ENCODE measurements around the gene ADGRA1.

ADGRA1 gene

DNA sequence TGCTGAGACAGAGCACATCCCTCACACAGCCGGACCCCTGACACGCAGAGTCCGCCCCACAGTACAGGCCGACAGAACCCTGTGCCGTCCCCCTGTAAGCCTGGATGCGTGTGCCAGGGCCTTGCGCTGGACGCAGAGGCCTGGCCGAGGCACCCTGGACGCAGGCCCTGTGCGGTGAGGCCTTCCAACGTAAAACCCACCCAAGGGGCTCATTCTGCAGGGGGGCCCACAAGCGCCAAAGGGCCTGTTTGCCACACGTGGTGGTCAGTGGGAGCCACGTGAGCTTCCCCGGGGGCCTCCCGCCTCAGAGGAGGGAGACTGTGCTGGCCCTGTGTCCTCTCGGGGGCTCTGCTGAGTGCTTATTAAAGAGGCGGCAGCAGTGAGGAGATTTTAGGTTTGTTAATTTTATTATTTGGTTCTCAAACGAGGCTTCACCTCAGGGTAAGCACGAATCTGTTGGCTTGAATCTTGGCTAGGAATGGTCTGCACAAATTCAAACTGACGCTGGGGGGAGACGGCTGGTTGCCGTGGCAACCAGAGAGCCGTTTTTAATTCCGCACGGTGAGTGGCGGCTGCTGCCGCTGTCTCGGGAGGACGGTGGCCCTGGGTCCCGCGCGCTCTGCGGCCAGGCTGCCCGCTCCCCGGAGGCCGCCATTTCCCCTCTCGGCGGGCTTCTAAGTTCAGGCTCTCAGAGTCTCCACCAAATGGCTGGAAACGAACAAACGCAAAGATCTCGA, 4.9 kb upstream of the ADGRA1 start (continued):
- TF ChIP-seq ZNF670 (tag by site-specific recombination; IDR thresholded peaks at IDR 0.05; ENCODE audit: low read depth), result no peak

DNA sequence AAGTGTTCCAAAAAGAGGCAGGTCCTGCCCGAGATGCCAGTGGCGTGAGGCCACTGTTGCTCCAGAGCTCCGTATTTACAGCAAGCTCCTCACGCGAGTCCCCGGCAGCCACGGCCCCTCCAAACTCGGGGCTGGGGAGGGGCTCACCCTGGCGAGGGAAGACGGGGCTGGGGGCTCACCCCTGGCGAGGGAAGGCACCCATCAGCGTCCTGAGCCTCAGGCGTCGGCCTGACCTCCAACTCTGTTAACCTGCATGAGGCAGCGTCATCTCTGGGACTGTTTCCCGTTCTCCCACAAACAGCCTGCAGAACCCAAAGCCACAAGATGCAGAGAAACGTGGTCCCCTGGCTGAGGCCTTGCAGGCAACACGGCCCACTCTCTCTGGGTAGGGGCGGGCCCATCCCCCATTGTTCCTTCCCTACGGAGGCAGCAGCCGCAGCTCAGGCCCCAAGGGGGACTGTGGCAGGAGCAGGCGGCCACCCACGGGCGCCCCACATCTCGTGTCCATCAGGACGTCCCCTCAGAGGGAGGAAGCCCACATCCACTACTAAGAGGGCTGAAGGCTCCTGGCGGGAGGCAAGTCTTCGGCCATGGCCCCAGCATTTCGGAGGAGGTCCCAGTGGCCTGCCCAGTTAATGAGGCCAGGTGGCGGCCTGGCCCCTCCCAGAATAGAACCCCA, 4.2 kb upstream of the ADGRA1 start:
- no peaks in the 10 kb centered on the region for H3K9me3 ChIP-seq (ENCODE audit: control insufficient read depth, insufficient read depth, low read depth, low read length)
- ChIA-PET POLR2A (no interaction called here), CTCF (no interaction called here)
- no peaks in the 10 kb centered on the region for H3K36me3 ChIP-seq (ENCODE audit: control insufficient read depth in 2 of 2, insufficient read depth in 1 of 2, low read length in 2 of 2)
- no peak overlapping the region for H3K4me3 ChIP-seq (ENCODE audit: low read depth, low read length)
- H3K27ac ChIP-seq (ENCODE audit: extremely low read depth, low read depth, low read length), result no peak overlapping the region
- H3K4me1 ChIP-seq (ENCODE audit: control insufficient read depth, insufficient read depth, low read length), result no peaks in the 10 kb centered on the region
- TF ChIP-seq ZNF621 (tag by site-specific recombination; IDR thresholded peaks at IDR 0.05), result no peak
- TF ChIP-seq, protein P1, sequence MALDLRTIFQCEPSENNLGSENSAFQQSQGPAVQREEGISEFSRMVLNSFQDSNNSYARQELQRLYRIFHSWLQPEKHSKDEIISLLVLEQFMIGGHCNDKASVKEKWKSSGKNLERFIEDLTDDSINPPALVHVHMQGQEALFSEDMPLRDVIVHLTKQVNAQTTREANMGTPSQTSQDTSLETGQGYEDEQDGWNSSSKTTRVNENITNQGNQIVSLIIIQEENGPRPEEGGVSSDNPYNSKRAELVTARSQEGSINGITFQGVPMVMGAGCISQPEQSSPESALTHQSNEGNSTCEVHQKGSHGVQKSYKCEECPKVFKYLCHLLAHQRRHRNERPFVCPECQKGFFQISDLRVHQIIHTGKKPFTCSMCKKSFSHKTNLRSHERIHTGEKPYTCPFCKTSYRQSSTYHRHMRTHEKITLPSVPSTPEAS (tag by site-specific recombination; IDR thresholded peaks at IDR 0.05), result no peak
- TF ChIP-seq, protein P2, sequence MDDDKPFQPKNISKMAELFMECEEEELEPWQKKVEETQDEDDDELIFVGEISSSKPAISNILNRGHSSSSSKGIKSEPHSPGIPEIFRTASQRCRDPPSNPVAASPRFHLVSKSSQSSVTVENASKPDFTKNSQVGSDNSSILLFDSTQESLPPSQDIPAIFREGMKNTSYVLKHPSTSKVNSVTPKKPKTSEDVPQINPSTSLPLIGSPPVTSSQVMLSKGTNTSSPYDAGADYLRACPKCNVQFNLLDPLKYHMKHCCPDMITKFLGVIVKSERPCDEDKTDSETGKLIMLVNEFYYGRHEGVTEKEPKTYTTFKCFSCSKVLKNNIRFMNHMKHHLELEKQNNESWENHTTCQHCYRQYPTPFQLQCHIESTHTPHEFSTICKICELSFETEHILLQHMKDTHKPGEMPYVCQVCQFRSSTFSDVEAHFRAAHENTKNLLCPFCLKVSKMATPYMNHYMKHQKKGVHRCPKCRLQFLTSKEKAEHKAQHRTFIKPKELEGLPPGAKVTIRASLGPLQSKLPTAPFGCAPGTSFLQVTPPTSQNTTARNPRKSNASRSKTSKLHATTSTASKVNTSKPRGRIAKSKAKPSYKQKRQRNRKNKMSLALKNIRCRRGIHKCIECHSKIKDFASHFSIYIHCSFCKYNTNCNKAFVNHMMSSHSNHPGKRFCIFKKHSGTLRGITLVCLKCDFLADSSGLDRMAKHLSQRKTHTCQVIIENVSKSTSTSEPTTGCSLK (tag by site-specific recombination; IDR thresholded peaks at IDR 0.05), result no peak
- TF ChIP-seq, protein P3, sequence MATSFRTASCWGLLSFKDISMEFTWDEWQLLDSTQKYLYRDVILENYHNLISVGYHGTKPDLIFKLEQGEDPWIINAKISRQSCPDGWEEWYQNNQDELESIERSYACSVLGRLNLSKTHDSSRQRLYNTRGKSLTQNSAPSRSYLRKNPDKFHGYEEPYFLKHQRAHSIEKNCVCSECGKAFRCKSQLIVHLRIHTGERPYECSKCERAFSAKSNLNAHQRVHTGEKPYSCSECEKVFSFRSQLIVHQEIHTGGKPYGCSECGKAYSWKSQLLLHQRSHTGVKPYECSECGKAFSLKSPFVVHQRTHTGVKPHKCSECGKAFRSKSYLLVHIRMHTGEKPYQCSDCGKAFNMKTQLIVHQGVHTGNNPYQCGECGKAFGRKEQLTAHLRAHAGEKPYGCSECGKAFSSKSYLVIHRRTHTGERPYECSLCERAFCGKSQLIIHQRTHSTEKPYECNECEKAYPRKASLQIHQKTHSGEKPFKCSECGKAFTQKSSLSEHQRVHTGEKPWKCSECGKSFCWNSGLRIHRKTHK (tag by site-specific recombination; IDR thresholded peaks at IDR 0.05), result no peak
- TF ChIP-seq ZNF776 (tag by site-specific recombination; IDR thresholded peaks at IDR 0.05; ENCODE audit: borderline replicate concordance), result no peak
- no peak for TF ChIP-seq ZNF157 (tag by site-specific recombination; IDR thresholded peaks at IDR 0.05)
- no peak for TF ChIP-seq ZNF23 (tag by site-specific recombination; IDR thresholded peaks at IDR 0.05; ENCODE audit: borderline replicate concordance)
- no peak for TF ChIP-seq ZIC2 (tag by site-specific recombination; IDR thresholded peaks at IDR 0.05)
- TF ChIP-seq ZNF404 (tag by site-specific recombination; IDR thresholded peaks at IDR 0.05), result no peak
- TF ChIP-seq, protein P4, sequence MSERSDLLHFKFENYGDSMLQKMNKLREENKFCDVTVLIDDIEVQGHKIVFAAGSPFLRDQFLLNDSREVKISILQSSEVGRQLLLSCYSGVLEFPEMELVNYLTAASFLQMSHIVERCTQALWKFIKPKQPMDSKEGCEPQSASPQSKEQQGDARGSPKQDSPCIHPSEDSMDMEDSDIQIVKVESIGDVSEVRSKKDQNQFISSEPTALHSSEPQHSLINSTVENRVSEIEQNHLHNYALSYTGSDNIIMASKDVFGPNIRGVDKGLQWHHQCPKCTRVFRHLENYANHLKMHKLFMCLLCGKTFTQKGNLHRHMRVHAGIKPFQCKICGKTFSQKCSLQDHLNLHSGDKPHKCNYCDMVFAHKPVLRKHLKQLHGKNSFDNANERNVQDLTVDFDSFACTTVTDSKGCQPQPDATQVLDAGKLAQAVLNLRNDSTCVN (tag by site-specific recombination; optimal IDR thresholded peaks at IDR 0.05), result no peak
- no peak for TF ChIP-seq HOXC10 (CRISPR knock-in tag; IDR thresholded peaks at IDR 0.05)
- TF ChIP-seq, protein P5, sequence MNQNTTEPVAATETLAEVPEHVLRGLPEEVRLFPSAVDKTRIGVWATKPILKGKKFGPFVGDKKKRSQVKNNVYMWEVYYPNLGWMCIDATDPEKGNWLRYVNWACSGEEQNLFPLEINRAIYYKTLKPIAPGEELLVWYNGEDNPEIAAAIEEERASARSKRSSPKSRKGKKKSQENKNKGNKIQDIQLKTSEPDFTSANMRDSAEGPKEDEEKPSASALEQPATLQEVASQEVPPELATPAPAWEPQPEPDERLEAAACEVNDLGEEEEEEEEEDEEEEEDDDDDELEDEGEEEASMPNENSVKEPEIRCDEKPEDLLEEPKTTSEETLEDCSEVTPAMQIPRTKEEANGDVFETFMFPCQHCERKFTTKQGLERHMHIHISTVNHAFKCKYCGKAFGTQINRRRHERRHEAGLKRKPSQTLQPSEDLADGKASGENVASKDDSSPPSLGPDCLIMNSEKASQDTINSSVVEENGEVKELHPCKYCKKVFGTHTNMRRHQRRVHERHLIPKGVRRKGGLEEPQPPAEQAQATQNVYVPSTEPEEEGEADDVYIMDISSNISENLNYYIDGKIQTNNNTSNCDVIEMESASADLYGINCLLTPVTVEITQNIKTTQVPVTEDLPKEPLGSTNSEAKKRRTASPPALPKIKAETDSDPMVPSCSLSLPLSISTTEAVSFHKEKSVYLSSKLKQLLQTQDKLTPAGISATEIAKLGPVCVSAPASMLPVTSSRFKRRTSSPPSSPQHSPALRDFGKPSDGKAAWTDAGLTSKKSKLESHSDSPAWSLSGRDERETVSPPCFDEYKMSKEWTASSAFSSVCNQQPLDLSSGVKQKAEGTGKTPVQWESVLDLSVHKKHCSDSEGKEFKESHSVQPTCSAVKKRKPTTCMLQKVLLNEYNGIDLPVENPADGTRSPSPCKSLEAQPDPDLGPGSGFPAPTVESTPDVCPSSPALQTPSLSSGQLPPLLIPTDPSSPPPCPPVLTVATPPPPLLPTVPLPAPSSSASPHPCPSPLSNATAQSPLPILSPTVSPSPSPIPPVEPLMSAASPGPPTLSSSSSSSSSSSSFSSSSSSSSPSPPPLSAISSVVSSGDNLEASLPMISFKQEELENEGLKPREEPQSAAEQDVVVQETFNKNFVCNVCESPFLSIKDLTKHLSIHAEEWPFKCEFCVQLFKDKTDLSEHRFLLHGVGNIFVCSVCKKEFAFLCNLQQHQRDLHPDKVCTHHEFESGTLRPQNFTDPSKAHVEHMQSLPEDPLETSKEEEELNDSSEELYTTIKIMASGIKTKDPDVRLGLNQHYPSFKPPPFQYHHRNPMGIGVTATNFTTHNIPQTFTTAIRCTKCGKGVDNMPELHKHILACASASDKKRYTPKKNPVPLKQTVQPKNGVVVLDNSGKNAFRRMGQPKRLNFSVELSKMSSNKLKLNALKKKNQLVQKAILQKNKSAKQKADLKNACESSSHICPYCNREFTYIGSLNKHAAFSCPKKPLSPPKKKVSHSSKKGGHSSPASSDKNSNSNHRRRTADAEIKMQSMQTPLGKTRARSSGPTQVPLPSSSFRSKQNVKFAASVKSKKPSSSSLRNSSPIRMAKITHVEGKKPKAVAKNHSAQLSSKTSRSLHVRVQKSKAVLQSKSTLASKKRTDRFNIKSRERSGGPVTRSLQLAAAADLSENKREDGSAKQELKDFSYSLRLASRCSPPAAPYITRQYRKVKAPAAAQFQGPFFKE (tag by site-specific recombination; IDR thresholded peaks at IDR 0.05; ENCODE audit: borderline replicate concordance), result no peak
- TF ChIP-seq ZNF600 (tag by site-specific recombination; IDR thresholded peaks at IDR 0.05), result no peak
- TF ChIP-seq ZNF324 (tag by site-specific recombination; IDR thresholded peaks at IDR 0.05), result no peak
- TF ChIP-seq ZNF433 (tag by site-specific recombination; IDR thresholded peaks at IDR 0.05; ENCODE audit: low read depth), result no peak
- no peak for TF ChIP-seq ZFP41 (tag by site-specific recombination; IDR thresholded peaks at IDR 0.05; ENCODE audit: borderline replicate concordance)
- TF ChIP-seq, protein P6, sequence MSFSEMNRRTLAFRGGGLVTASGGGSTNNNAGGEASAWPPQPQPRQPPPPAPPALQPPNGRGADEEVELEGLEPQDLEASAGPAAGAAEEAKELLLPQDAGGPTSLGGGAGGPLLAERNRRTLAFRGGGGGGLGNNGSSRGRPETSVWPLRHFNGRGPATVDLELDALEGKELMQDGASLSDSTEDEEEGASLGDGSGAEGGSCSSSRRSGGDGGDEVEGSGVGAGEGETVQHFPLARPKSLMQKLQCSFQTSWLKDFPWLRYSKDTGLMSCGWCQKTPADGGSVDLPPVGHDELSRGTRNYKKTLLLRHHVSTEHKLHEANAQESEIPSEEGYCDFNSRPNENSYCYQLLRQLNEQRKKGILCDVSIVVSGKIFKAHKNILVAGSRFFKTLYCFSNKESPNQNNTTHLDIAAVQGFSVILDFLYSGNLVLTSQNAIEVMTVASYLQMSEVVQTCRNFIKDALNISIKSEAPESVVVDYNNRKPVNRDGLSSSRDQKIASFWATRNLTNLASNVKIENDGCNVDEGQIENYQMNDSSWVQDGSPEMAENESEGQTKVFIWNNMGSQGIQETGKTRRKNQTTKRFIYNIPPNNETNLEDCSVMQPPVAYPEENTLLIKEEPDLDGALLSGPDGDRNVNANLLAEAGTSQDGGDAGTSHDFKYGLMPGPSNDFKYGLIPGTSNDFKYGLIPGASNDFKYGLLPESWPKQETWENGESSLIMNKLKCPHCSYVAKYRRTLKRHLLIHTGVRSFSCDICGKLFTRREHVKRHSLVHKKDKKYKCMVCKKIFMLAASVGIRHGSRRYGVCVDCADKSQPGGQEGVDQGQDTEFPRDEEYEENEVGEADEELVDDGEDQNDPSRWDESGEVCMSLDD (tag by site-specific recombination; IDR thresholded peaks at IDR 0.05), result no peak
